ENCODE measurements around the gene CACNA2D3. TPM values are rescaled to one million over a fixed set of nuclear protein-coding genes. Genes with fewer than 3 reads are reported as not detected.

Gene CACNA2D3
- polyA plus RNA-seq, 3 donors, result 8.3 to 21.5 (median 10.4) TPM

DNA sequence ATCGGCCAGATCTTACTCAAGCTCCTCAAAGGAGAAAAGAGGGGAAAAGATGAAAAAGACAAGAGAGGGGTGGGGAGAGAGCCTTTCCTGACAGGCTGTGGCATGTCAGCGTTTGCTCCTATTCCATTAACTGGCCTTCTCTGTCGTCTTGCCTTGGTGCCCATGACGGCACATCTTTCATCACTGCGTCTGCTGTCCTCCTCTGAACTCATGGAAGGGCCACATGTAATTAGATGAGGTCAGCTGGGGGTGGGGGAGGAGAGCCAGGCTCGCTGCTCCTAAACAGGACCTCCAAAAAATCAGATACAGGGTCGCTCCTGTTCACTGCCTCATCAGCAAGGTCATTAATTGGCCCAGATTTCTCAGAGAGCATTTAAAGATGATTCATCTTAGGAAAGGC lies 755.8 kb downstream of the CACNA2D3 start:
- intact Hi-C loops (cut with micrococcal nuclease), result no loop called here
- H3K4me1 Mint-ChIP-seq, result no peaks in the 10 kb centered on the region
- Histone ChIP-seq H3K27me3 (ENCODE audit: control insufficient read depth in 2 of 2, insufficient read depth in 2 of 2, low read length in 2 of 2) (peaks cover 0 to 2% of the 10 kb centered on the region in 2 donors), H3K27ac (ENCODE audit: low read depth in 1 of 2, low read length in 2 of 2) (no peak overlapping the region), H3K9ac (ENCODE audit: insufficient read depth, low read length, poor library complexity, severe bottlenecking) (no peak overlapping the region), H3K36me3 (replicated peaks in 1 of 2; ENCODE audit: control insufficient read depth in 1 of 2, insufficient read depth in 2 of 2, low read length in 2 of 2) (no peaks in the 10 kb centered on the region), H4K20me1 (ENCODE audit: insufficient read depth, low read length) (no peaks in the 10 kb centered on the region), H2AFZ (ENCODE audit: insufficient read depth, low read depth, low read length, poor library complexity, severe bottlenecking) (no peak overlapping the region), H3K4me3 (replicated peaks in 1 of 3; ENCODE audit: low read depth in 2 of 3, low read length in 3 of 3) (no peak overlapping the region), H3K4me2 (replicated peaks; ENCODE audit: extremely low read depth, low read length, poor library complexity, severe bottlenecking) (no peak overlapping the region), H3K9me3 (replicated peaks in 1 of 2; ENCODE audit: control insufficient read depth in 1 of 2, insufficient read depth in 1 of 2, low read length in 2 of 2) (no peaks in the 10 kb centered on the region), H3K4me1 (ENCODE audit: control insufficient read depth in 1 of 2, insufficient read depth in 2 of 2, low read length in 2 of 2) (no peaks in the 10 kb centered on the region), H3K79me2 (ENCODE audit: insufficient read depth, low read length) (no peaks in the 10 kb centered on the region)
- TF ChIP-seq CTCF (IDR thresholded peaks at IDR 0.05), result no peak
- no peak for DNase-seq
- 91% methylated on average over 3 of the region's 7 CpGs for WGBS (ENCODE audit: insufficient coverage)
- H3K9me3 Mint-ChIP-seq, result peaks cover 0 to 5% (median 0%) of the 10 kb centered on the region in 7 donors
- H3K36me3 Mint-ChIP-seq, result no peaks in the 10 kb centered on the region
- H3K27me3 Mint-ChIP-seq (ENCODE audit: low read depth in 3 of 3), result peaks cover 5 to 6% (median 6%) of the 10 kb centered on the region in 3 donors
- H3K4me3 Mint-ChIP-seq, result no peak overlapping the region
- H3K27ac Mint-ChIP-seq, result no peak overlapping the region

DNA sequence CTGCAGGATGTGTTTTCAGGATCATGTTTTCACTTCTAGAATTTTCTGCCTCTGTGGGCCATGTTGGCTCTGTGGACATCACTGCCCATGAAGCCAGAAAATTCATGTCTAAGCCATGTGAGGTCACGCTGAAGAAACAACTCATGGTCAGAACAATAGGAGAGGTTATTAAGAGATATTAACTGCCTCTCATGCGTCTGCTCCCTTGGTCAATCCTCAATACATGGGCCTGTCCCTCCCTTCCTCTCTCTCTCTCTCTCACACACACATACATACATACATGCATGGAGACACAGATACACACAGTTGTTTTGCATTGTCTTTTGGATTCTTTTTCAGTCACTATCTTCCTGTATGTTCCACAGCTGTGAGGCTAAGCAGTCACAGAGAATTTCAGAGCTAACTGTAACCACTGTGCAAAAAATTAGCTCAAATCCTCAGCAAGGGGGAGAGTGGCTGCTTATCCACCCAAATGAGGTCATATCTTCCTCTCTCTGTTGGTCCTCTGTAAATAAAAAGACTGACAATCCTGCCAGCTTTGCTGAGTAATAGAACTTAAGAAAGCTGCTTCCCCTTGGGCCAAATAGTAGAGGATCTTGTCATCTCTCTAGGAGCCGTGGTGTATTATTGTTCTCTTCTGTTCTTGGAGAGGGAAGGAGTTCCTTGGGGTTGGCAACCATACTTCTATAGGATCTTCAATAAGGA lies 759.9 kb downstream of the CACNA2D3 start:
- H3K4me2 ChIP-seq (replicated peaks; ENCODE audit: extremely low read depth, low read length, poor library complexity, severe bottlenecking), result no peak overlapping the region
- no peak overlapping the region for H2AFZ ChIP-seq (ENCODE audit: insufficient read depth, low read depth, low read length, poor library complexity, severe bottlenecking)
- no peak overlapping the region for H3K4me3 ChIP-seq (replicated peaks in 1 of 3; ENCODE audit: low read depth in 2 of 3, low read length in 3 of 3)
- Mint-ChIP-seq H3K4me3 (no peak overlapping the region), H3K4me1 (no peaks in the 10 kb centered on the region), H3K27me3 (ENCODE audit: low read depth in 3 of 3) (peaks cover 1 to 13% (median 6%) of the 10 kb centered on the region in 3 donors), H3K36me3 (no peaks in the 10 kb centered on the region), H3K27ac (no peak overlapping the region), H3K9me3 (peaks cover 0 to 5% (median 0%) of the 10 kb centered on the region in 7 donors)
- no peaks in the 10 kb centered on the region for H4K20me1 ChIP-seq (ENCODE audit: insufficient read depth, low read length)
- H3K79me2 ChIP-seq (ENCODE audit: insufficient read depth, low read length), result no peaks in the 10 kb centered on the region
- no peaks in the 10 kb centered on the region for H3K36me3 ChIP-seq (replicated peaks in 1 of 2; ENCODE audit: control insufficient read depth in 1 of 2, insufficient read depth in 2 of 2, low read length in 2 of 2)
- H3K9me3 ChIP-seq (replicated peaks in 1 of 2; ENCODE audit: control insufficient read depth in 1 of 2, insufficient read depth in 1 of 2, low read length in 2 of 2), result no peaks in the 10 kb centered on the region
- DNase-seq, result no peak
- no CpG with 5 or more reads among the region's 3 CpGs for WGBS (ENCODE audit: insufficient coverage)
- no peaks in the 10 kb centered on the region for H3K27me3 ChIP-seq (ENCODE audit: control insufficient read depth in 2 of 2, insufficient read depth in 2 of 2, low read length in 2 of 2)
- TF ChIP-seq CTCF (IDR thresholded peaks at IDR 0.05), result no peak
- no peak overlapping the region for H3K27ac ChIP-seq (ENCODE audit: low read depth in 1 of 2, low read length in 2 of 2)
- no peak overlapping the region for H3K9ac ChIP-seq (ENCODE audit: insufficient read depth, low read length, poor library complexity, severe bottlenecking)
- H3K4me1 ChIP-seq (ENCODE audit: control insufficient read depth in 1 of 2, insufficient read depth in 2 of 2, low read length in 2 of 2), result no peaks in the 10 kb centered on the region
- intact Hi-C loops (cut with micrococcal nuclease), result no loop called here

Measured in CD14-positive monocyte (primary cell).